SU-DHL-6 (cell line): ENCODE results near the gene TSSC4.

Source experiments
- CTCF ChIP-seq: fragments of 200-600 bp; sonication (generic); IDR thresholded peaks from one replicate; pipeline ENCODE4 v1.5.1; 2017; ENCODE audit warnings: antibody characterized with exemption, mild to moderate bottlenecking, low read length, moderate library complexity; ENCODE audit not compliant: insufficient read depth, poor library complexity, severe bottlenecking
- EZH2phosphoT487 ChIP-seq: fragments of 200-600 bp; sonication (generic), shearing (Covaris generic); conservative IDR thresholded peaks from 2 replicates; pipeline ENCODE4 v1.6.1; 2018; ENCODE audit warnings: mild to moderate bottlenecking, antibody characterized with exemption, low read length, moderate library complexity, mixed read lengths

- TF ChIP-seq CTCF (no peak), EZH2phosphoT487 (no peak)
Measured at GRCh38 chr11:2436013-2436520, 35.5 kb downstream of the TSSC4 start.
